GM12801 (cell line): ENCODE data around the gene GTF2F1.

ENCODE experiments used
- TF ChIP-seq, protein P1 (sequence below): IDR thresholded peaks from one replicate; pipeline ENCODE4 v1.5.1; 2011; ENCODE audit warnings: control low read depth; ENCODE audit not compliant: insufficient read length; ENCODE audit errors: extremely low read depth

The GTF2F1 gene

DNA sequence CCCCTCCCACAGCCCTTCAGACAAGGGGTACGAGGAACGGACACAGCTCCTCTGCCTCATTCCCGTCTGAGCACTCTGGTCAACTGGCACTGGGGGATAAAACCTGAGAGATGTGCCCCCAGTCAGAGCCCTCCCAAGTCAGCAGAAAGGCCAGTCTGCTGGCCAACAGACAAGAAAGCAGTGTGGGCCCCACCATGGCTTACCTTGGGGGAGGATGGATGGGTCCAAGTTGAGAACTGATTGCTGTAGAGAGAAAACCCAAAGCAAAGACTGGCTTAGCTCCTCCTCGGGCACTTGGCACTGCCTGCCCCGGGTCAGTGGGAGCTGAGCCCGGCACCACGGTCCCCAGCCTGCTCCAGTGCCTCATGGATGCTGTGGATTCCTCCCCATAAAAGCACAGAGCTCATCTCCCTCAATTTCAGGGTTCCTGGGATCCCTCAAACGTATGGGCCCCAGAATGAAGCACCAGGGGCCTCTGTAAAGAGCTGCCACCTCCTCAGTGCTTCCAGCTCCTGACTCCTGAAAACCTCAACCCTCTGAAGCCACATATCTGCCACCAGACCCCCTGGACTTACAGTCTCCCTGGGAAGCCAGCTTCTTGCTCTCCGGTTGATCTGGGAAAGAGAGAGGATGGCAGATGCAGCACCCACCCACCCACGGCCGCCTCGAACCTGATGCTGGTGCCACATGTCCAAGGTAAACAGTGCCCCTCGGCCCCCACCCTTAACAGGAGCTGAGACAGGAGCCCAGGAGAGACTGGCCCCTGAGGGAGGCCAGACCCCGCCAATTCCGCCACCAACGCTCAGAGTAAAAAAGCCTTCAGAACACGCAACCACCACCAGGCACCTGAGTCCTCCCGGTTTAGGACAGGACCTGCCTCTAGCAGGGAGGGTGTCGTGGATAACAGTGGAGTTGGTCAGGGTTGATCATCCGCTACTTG is 28.4 kb upstream of the GTF2F1 start:
- TF ChIP-seq, protein P1, sequence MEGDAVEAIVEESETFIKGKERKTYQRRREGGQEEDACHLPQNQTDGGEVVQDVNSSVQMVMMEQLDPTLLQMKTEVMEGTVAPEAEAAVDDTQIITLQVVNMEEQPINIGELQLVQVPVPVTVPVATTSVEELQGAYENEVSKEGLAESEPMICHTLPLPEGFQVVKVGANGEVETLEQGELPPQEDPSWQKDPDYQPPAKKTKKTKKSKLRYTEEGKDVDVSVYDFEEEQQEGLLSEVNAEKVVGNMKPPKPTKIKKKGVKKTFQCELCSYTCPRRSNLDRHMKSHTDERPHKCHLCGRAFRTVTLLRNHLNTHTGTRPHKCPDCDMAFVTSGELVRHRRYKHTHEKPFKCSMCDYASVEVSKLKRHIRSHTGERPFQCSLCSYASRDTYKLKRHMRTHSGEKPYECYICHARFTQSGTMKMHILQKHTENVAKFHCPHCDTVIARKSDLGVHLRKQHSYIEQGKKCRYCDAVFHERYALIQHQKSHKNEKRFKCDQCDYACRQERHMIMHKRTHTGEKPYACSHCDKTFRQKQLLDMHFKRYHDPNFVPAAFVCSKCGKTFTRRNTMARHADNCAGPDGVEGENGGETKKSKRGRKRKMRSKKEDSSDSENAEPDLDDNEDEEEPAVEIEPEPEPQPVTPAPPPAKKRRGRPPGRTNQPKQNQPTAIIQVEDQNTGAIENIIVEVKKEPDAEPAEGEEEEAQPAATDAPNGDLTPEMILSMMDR, result no peak

DNA sequence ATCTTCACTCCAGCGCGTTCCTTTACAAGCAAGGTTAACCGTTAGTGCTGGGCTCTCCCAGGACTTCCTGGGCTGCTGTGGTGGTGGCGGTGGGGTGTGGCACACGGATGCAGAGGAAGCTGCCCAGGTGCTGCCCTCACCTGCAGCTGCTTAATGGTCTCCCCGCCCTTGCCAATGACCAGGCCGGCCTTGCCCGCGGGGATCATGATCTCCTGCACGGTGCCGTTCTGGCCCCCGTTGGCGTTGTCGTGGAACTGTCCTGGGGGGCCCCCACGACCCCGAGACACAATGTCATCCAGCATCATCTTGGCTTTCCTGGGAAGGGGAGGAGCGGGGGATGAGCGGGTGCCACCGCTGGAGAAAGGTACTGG is 25.6 kb upstream of the GTF2F1 start:
- TF ChIP-seq, protein P1, result no peak

DNA sequence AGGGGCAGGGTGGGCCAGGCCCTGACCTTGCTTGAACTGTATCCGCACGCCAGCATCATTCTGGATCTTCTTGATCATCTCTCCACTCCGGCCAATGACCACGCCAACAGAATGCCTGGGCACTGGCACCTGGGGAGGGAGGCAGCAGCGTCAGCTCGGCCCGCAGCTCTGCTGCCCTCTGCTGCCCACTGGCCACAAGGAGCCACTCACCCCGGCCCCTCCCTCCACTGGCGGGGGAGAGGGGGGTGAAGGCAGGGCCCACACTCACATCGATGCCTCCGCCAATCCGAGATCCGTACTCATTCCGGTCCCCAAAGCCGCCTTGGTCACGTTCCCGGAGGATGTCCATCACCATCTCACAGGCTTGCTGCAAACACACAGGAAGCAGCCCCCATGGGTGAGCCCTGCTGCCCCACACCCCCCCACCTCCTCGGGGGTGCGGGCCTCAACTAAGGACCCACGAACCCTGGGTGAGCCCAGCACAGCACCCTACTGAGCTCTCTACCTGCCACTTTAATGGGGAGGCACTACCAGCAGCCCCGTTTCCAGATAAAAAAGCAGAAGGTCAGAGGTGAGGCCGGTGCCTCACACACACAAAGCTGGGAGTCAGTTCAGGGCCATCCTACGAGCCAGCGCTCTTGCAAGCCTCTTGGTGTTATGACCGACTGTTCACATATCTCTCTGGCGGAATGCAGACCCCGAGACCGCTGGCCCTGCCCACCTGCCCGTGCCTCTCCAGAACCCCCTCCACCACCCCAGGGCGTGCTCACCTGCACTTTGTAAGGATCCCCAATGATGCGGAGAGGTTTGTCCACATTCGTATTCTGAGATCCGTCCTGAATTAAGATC is 25.0 kb upstream of the GTF2F1 start:
- TF ChIP-seq, protein P1, result no peak

DNA sequence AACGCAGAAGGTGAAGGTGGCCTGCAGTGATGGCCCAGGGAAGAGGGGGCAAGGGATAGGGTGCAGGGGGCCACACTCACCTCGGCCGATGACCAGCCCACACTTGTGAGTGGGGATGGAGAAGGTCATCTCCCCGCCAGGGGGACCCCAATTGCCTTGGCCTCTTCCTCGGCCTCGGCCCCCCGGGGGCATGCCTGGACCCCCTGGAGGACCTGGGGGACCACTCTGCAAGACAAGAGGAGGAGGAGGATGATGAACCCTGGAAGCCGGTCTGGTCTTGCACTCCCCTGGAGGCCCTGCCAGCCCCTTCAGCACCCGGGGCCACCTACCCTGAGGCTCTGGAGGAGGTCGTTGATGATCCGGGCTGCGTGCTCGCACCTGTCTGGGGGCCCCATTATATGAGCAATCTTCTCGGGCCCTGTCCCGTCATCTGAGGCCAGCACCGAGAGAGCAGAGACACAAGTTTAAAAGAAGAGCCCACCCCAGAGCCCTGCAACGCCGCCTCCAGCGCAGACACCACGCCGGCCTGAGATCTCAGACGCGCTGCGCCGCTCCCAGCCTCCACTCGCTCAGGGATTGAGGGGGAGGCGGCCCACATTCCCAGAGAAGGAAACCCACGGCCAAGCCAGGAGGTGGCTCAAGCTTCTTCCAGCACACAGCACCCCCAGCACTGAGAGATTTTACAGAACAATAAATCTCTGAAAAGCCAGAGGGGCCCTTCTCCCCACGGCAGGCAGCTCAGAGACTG is 23.9 kb upstream of the GTF2F1 start:
- TF ChIP-seq, protein P1, result no peak

DNA sequence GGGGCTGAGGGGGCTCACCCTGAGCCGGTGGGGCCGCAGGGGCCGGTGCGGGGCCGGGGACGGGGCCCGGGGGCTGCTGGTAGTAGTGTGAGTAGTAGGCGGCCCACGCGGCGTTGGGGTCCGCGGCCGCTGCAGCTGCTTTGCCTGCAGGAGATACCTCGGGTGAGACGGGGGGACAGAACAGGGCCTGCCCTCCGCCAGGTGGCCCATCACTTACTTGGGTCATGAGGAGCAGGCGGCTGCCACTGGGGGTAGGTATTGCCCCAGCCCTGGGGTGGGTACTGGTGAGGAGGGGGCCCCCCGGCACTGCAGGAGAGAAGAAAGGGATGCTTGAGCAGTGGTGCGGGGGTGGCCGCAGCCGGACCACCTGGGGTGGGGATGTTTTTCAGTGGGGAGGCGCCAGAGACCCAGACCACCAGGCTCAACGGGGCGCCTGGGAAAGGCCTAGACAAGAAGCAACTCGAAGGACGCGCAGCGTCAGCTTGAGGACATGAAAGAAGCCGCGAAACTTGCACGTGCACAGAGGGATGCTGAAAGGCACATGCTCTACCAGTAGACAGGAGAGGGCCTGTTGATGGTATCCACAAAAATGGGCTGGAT is 22.7 kb upstream of the GTF2F1 start:
- TF ChIP-seq, protein P1, result no peak

DNA sequence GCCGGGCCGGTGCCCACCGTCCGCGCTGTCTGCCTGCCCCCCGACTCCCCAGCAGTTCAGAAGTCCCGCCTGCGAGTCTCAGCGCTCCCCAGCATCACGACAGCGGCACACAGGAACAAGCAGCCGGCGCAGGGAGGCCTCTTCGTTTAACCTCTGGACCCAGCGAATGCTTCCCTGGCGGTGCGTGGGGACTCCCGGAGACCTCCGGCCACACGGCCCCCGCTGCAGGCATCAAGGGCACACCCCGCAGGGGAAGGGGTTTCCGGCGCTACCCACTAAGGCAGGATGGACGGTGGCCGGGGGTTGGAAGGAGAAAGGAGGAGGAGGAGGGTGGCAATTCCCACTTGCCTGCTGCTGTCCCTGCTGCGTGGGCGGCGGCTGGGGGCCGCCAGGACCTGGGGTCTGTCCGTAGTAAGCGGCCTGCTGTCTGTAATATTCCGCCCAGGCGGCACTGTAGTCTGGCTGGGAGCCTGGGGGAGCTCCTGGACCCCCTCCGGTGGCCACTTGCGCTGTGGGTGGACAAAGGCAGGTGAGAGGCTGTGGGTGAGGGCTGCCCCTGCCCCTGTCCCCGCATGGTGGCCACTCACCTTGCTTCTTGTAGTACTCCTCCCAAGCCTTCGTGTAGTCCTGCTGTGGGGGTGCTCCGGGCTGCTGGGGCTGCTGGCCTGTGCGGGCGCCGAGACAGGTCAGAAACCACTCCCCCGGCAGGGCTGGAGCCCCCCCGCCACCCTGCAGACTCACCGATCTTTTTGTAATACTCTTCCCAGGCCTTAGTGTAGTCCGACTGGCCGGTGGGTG is 22.0 kb upstream of the GTF2F1 start:
- TF ChIP-seq, protein P1, result no peak
